H7 (cell line): Measurements from ENCODE around the gene DCLK3. TPM values are rescaled to one million over a fixed set of nuclear protein-coding genes. Genes with fewer than 3 reads are reported as not detected.

Experiments
- DNase-seq: peaks from one replicate; pipeline ENCODE4 v3.0.0; 2012
- H3K27me3 ChIP-seq: 2 replicates; pipeline ENCODE4 v1.6.0; 2011; ENCODE audit warnings: mild to moderate bottlenecking, low read length; ENCODE audit not compliant: control insufficient read depth, insufficient read depth
- H3K36me3 ChIP-seq: replicated peaks from 2 replicates; pipeline ENCODE4 v1.5.1; 2011; ENCODE audit warnings: low read length; ENCODE audit not compliant: control insufficient read depth, insufficient read depth
- H3K4me3 ChIP-seq: 2 replicates; pipeline ENCODE4 v1.5.1; 2011; ENCODE audit warnings: low read depth, mild to moderate bottlenecking, control low read depth, low read length, moderate library complexity; ENCODE audit not compliant: insufficient read depth
- total RNA-seq: library from RNA; depleted of rRNA; stranded (reverse); fragments of >200 nt; shearing (Covaris generic); gene quantifications from 2 replicates; pipeline ENCODE4 v1.2.3, GENCODE V29; 2014; rRNA removed

Gene DCLK3
- total RNA-seq, 1 experiment from 2014 or later, result 0.42 TPM

DNA sequence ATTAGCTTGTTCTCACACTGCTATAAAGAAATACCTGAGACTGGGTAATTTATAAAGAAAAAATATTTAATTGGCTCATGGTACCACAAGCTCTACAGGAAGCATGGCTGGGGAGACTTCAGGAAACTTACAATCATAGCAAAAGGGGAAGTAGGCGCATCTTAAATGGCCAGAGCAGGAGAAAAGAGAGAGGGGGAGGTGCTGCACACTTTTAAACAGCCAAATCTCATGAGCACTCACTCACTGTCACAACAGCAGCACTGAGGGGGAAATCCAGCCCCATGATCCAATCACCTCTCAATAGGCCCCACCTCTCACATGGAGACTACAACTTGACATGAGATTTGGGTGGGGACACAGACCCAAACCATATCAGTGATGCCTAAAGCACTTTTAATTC is 82.5 kb downstream of the DCLK3 start:
- Histone ChIP-seq H3K4me3 (no peak overlapping the region), H3K27me3 (no peaks in the 10 kb centered on the region), H3K36me3 (no peaks in the 10 kb centered on the region)
- DNase-seq, result no peak

DNA sequence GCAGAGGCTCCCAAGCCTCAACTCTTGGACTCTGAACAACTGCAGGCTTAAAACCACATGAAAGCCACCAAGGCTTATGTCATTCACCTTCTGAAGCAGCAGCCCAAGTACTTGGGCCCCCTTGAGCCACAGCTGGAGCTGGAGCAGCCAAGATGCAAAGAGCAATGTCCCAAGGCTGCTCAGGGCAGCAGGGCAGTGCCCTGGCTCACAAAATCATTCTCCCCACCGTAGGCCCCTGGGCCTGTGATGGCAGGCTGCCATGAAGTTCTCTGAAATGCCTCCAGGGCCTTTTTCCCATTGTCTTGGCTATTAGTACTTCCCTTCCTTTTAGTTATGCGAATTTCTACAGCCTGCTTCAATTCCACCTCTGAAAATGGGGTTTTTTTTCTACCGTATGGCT is 83.4 kb downstream of the DCLK3 start:
- no peak for DNase-seq
- Histone ChIP-seq H3K27me3 (no peaks in the 10 kb centered on the region), H3K4me3 (no peak overlapping the region), H3K36me3 (no peaks in the 10 kb centered on the region)

DNA sequence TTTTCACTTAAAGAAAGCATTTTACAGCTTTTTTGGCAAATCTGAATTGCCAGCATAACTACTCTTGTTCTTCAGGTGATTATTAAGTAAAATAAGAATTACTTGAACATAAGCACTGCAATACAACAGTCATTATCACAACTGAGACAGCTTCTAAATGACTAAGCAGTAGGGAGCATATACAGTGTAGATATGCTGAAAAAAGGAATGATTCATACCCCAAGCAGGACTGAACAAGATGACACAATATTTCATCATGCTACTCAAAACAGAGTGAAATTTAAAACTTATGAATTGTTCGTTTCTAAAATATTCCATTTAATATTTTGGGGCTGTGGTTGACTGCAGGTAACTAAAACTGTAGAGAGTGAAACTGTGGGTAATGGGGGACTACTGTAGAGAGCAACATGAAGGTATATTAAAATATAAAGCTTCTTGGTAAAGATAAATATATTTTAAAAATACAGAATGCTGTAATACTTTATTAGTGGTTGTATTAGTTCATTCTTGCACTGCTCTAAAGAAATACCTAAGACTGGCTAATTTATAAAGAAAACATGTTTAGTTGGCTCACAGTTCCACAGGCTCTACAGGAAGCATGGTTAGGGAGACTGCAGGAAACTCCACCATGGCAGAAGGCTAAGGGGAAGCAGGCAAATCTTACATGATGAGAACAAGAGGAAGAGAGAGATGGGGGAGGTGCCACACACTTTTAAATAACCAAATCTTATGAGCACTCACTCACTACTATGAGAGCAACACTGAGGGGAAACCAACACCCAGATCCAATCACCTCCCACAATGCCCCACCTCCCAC is 84.8 kb downstream of the DCLK3 start:
- no peak overlapping the region for H3K4me3 ChIP-seq
- H3K36me3 ChIP-seq, result no peaks in the 10 kb centered on the region
- no peak for DNase-seq
- H3K27me3 ChIP-seq, result no peaks in the 10 kb centered on the region

DNA sequence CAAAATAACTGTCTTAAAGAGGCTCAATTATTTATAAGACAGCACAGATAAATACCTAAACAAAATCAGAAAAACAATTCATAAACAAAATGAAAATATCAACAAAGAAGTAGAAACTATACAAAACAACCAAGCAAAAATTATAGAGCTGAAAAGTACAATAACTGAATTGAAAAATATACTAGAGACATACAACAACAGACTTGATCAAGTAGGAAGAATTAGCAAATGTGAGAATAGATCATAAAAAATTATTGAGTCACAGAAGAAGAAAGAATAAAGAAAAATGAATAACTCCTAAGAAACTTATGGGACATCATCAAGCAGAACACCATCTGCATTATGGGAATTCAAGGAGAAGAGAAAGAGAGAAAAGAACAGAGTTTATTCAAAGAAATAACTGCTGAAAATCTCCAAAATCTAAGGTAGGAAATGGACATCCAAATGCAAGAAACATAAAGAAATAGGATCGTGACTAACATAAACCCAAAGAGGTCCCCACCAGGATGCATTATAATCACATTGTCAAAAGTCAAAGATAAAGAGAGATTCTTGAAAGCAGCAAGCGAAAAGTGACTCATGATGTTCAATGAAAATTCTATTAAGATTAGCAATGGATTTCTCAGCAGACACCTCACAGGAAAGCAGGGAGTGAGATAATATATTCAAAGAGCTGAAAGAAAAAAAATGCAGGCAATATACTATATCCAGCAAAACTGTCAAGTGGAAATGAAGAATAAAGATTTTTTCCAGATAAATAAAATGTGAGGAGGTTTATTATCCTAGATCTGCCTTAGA is 85.9 kb downstream of the DCLK3 start:
- Histone ChIP-seq H3K27me3 (no peaks in the 10 kb centered on the region), H3K36me3 (no peaks in the 10 kb centered on the region), H3K4me3 (no peak overlapping the region)
- no peak for DNase-seq

DNA sequence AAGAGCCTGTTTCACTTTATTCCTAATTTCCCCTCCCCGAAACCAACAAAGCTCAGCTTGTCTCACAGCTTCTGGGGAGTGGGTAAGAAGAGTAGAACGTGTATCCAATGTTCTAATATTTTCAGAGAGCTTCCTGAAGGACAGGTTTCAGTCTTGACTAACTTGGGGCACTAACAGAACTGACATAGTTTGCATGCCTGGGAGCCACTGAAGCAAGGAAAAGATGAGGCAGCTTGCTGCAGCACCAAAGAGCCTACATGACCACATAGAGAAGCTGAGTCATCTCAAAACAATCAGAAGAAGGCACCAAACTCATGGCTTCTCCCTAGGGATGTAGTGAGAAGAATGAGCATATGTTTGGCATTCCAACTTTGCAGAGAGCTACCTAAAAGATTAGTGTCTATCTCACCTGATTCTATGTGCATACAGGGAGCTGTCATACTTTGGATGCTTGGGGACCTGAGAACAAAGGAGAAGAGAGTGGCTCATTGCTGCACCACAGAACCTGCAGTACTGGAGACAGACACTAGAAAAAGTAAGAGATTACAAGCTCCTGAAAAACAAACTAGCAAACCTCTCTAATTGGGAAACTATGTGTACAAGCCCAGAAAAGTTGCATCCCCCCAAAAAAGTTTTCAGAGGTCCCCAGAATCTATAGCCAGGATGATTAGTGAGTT is 86.9 kb downstream of the DCLK3 start:
- Histone ChIP-seq H3K4me3 (no peak overlapping the region), H3K36me3 (no peaks in the 10 kb centered on the region), H3K27me3 (no peaks in the 10 kb centered on the region)
- no peak for DNase-seq

DNA sequence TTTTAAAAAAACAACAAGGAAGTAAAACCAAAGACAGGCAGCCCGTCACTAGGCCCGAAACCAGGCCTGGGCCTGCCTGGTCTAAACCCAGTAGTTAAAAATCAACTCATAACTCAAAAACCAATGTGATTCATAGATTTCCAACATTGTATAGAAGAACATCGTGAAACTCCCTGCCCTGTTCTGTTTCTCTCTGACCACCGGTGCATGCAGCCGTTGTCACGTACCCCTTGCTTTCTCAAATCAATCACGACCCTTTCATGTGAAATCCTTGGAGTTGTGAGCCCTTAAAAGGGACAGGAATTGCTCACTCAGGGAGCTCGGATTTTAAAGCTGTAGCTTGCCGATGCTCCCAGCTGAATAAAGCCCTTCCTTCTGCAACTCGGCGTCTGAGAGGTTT is 89.5 kb downstream of the DCLK3 start:
- Histone ChIP-seq H3K4me3 (no peak overlapping the region), H3K36me3 (no peaks in the 10 kb centered on the region), H3K27me3 (no peaks in the 10 kb centered on the region)
- DNase-seq, result no peak

DNA sequence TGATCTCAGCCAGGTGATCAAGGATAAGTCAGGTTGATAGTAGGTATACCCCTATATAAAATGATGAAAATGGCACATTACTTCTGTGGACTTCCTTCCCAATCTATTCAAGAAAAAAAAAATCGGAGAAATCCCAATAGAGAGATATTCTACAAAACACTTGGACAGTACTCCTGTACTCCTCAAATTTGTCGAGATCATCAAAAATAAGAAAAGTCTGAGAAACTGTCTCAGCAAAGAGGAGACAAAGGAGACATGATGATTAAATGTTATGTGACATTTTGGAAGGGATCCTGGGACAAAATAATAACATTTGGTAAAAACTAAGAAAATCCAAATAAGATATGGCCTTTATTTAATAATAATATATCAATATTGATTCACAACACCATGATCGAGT is 94.6 kb downstream of the DCLK3 start:
- H3K4me3 ChIP-seq, result no peak overlapping the region
- H3K27me3 ChIP-seq, result no peaks in the 10 kb centered on the region
- DNase-seq, result no peak
- H3K36me3 ChIP-seq, result no peaks in the 10 kb centered on the region

DNA sequence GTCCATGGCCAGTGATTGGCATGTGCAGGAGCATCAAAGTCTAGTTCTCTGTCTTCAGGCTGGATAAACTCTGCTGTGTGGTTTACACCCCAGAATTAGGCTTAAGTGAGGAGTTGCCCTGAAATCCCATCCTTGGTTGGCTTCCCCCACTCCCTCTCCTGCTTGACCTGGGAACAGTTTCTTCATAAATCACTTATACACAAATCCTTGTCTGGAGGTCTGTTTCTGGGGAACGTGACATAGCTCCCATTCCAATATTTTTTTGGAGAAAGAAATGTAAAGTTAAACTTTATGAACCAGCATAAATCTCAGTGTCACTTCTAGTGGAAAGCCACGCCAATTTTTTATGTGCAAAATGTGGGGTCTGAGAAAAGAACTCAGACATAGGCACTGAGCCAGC is 98.2 kb downstream of the DCLK3 start:
- Histone ChIP-seq H3K36me3 (no peaks in the 10 kb centered on the region), H3K4me3 (no peak overlapping the region), H3K27me3 (no peaks in the 10 kb centered on the region)
- DNase-seq, result no peak

DNA sequence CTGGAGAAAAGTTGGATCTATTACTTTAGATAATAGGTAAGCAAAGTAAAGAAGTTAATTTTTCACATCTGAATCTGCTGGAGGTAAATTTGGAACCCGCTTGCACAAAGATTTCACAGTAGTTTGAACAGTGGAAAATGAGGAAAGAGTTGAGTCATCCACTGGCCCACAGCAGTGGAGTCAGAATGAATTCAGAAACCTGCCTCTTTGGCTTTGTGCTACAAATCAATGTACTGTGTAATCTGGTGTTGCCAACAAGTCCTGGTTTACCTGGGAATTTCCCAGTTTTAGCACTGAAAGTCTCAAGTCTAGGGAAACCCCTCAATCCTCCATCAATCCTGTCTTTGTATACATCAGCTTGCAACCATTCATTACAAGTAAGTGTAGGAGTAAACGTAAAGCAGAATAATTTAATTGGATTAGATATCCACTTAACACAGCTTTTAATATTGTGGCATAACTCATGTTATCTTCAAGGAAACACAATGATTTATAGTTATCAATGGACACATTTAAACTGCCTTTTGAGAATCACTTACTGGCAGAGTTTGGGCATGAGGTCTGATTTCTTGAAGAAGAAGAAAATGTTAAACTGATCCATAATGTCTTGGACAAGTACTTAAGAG is 100.6 kb downstream of the DCLK3 start:
- no peaks in the 10 kb centered on the region for H3K27me3 ChIP-seq
- H3K36me3 ChIP-seq, result no peaks in the 10 kb centered on the region
- H3K4me3 ChIP-seq, result no peak overlapping the region
- no peak for DNase-seq

DNA sequence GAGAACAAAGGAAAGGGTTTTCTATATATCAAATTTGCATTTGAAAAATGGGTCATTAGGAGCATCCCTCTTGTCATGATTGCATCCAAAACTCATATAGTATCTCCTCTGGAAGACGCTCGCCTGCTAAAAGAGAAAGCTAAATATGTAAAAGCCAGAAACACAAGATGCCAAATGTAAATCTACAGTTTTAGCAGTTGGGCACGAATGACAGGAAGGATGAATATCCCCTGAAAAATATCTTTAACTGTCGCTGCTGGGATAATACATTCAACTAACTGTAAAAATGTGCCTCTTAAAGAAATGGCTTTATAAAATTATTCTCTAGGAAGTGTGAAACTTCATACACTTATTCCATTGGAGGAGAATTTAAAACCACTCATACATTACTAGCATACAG is 101.7 kb downstream of the DCLK3 start:
- no peak overlapping the region for H3K4me3 ChIP-seq
- no peaks in the 10 kb centered on the region for H3K36me3 ChIP-seq
- no peak for DNase-seq

More for the DNA sequence above, 101.7 kb downstream of the DCLK3 start:
- no peaks in the 10 kb centered on the region for H3K27me3 ChIP-seq

Other genes with a start within 250 kb of the DCLK3 start
- 0.52 and 0.62 TPM in 2 replicates for gene TRANK1, start 180.5 kb upstream of the DCLK3 start, total RNA-seq
- 4.3 and 7.5 TPM in 2 replicates for gene EPM2AIP1, start 228.6 kb upstream of the DCLK3 start, total RNA-seq
- 46.4 and 55.7 TPM in 2 replicates for gene MLH1, start 229.0 kb upstream of the DCLK3 start, total RNA-seq